ENCODE measurements around the gene FA2H. TPM values are rescaled to one million over a fixed set of nuclear protein-coding genes. Genes with fewer than 3 reads are reported as not detected.

Gene FA2H
- total RNA-seq, 1 experiment from 2014 or later: not detected

- no peak for DNase-seq (ENCODE audit: low read depth, low spot score)
- in situ Hi-C loops (cut with HindIII; ENCODE audit: low pct_unique_long_range_greater_than_20kb, low sequenced_read_pairs): no loop called here
Observed at GRCh38 chr16:74752258-74752657, 22.4 kb downstream of the FA2H start.

GRCh38 chr16:74751658-74752057 is 23.0 kb downstream of the FA2H start:
- DNase-seq (ENCODE audit: low read depth, low spot score): no peak
- in situ Hi-C loops (cut with HindIII; ENCODE audit: low pct_unique_long_range_greater_than_20kb, low sequenced_read_pairs): no loop called here

- in situ Hi-C loops (cut with HindIII; ENCODE audit: low pct_unique_long_range_greater_than_20kb, low sequenced_read_pairs): no loop called here
- no peak for DNase-seq (ENCODE audit: low read depth, low spot score)
Observed at GRCh38 chr16:74749291-74750055, 25.1 kb downstream of the FA2H start.

- in situ Hi-C loops (cut with HindIII; ENCODE audit: low pct_unique_long_range_greater_than_20kb, low sequenced_read_pairs): no loop called here
- peak; percentile 51 for DNase-seq (ENCODE audit: low read depth, low spot score)
Observed at GRCh38 chr16:74748616-74749026, 26.0 kb downstream of the FA2H start.

GRCh38 chr16:74747716-74748615 is 26.7 kb downstream of the FA2H start:
- no peak for DNase-seq (ENCODE audit: low read depth, low spot score)
- in situ Hi-C loops (cut with HindIII; ENCODE audit: low pct_unique_long_range_greater_than_20kb, low sequenced_read_pairs): no loop called here

GRCh38 chr16:74745926-74746325 is 28.7 kb downstream of the FA2H start:
- in situ Hi-C loops (cut with HindIII; ENCODE audit: low pct_unique_long_range_greater_than_20kb, low sequenced_read_pairs): no loop called here
- DNase-seq (ENCODE audit: low read depth, low spot score): no peak

GRCh38 chr16:74745109-74745615 is 29.5 kb downstream of the FA2H start:
- DNase-seq (ENCODE audit: low read depth, low spot score): no peak
- in situ Hi-C loops (cut with HindIII; ENCODE audit: low pct_unique_long_range_greater_than_20kb, low sequenced_read_pairs): no loop called here

- DNase-seq (ENCODE audit: low read depth, low spot score): no peak
- in situ Hi-C loops (cut with HindIII; ENCODE audit: low pct_unique_long_range_greater_than_20kb, low sequenced_read_pairs): no loop called here
Observed at GRCh38 chr16:74744566-74744965, 30.1 kb downstream of the FA2H start.

GRCh38 chr16:74743668-74744299 is 30.8 kb downstream of the FA2H start:
- DNase-seq (ENCODE audit: low read depth, low spot score): no peak
- in situ Hi-C loops (cut with HindIII; ENCODE audit: low pct_unique_long_range_greater_than_20kb, low sequenced_read_pairs): no loop called here

GRCh38 chr16:74743045-74743667 is 31.5 kb downstream of the FA2H start:
- DNase-seq (ENCODE audit: low read depth, low spot score): no peak
- in situ Hi-C loops (cut with HindIII; ENCODE audit: low pct_unique_long_range_greater_than_20kb, low sequenced_read_pairs): no loop called here

- no peak for DNase-seq (ENCODE audit: low read depth, low spot score)
- in situ Hi-C loops (cut with HindIII; ENCODE audit: low pct_unique_long_range_greater_than_20kb, low sequenced_read_pairs): no loop called here
Observed at GRCh38 chr16:74742051-74742481, 32.6 kb downstream of the FA2H start.

- DNase-seq (ENCODE audit: low read depth, low spot score): peak; percentile 45
- in situ Hi-C loops (cut with HindIII; ENCODE audit: low pct_unique_long_range_greater_than_20kb, low sequenced_read_pairs): no loop called here
Observed at GRCh38 chr16:74740795-74741304, 33.8 kb downstream of the FA2H start.

GRCh38 chr16:74739275-74739674 is 35.3 kb downstream of the FA2H start:
- DNase-seq (ENCODE audit: low read depth, low spot score): no peak
- in situ Hi-C loops (cut with HindIII; ENCODE audit: low pct_unique_long_range_greater_than_20kb, low sequenced_read_pairs): no loop called here

- in situ Hi-C loops (cut with HindIII; ENCODE audit: low pct_unique_long_range_greater_than_20kb, low sequenced_read_pairs): no loop called here
- DNase-seq (ENCODE audit: low read depth, low spot score): no peak
Observed at GRCh38 chr16:74738816-74739215, 35.8 kb downstream of the FA2H start.

- in situ Hi-C loops (cut with HindIII; ENCODE audit: low pct_unique_long_range_greater_than_20kb, low sequenced_read_pairs): no loop called here
- DNase-seq (ENCODE audit: low read depth, low spot score): no peak
Observed at GRCh38 chr16:74738113-74738541, 36.5 kb downstream of the FA2H start.

- in situ Hi-C loops (cut with HindIII; ENCODE audit: low pct_unique_long_range_greater_than_20kb, low sequenced_read_pairs): no loop called here
- no peak for DNase-seq (ENCODE audit: low read depth, low spot score)
Observed at GRCh38 chr16:74737521-74737920, 37.1 kb downstream of the FA2H start.

GRCh38 chr16:74736531-74737157 is 38.0 kb downstream of the FA2H start:
- in situ Hi-C loops (cut with HindIII; ENCODE audit: low pct_unique_long_range_greater_than_20kb, low sequenced_read_pairs): no loop called here
- no peak for DNase-seq (ENCODE audit: low read depth, low spot score)

Measured in SK-MEL-5 (cell line).